HG03135 (cell line): Measurements from ENCODE around the gene TOP3A.

Experiments
- ATAC-seq: cut with Tn5 transposase; IDR thresholded peaks from one replicate; pipeline ENCODE4 v1.9.1; 2021; ENCODE audit warnings: mild to moderate bottlenecking, moderate library complexity; ENCODE audit not compliant: unreplicated experiment

Gene TOP3A

DNA sequence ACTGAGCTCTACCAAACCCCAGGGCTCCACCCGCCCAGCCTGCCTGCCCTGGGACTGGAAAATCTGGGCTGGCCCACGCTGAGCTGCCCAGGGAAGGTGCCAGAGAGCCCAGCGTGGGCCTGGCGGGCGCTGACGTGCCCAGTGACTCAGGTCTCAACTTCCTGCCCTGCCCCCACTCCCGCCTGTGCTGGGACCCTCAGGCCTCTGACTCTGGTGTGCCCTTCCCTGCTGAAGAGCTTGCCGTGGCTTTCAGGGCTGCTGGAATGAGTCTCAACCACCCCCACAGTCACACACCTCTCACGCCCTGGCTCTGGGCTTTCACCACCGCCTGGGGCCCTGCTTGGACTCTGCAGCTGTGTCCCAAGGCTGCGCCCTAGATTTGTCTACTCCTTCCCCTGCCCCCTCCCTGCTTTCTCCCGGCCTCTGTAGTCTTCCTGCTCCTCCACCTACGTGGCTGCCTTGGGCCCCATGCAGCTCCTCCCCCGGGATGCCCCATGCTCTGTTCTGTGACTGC, 79.0 kb downstream of the TOP3A start:
- ATAC-seq: no peak

DNA sequence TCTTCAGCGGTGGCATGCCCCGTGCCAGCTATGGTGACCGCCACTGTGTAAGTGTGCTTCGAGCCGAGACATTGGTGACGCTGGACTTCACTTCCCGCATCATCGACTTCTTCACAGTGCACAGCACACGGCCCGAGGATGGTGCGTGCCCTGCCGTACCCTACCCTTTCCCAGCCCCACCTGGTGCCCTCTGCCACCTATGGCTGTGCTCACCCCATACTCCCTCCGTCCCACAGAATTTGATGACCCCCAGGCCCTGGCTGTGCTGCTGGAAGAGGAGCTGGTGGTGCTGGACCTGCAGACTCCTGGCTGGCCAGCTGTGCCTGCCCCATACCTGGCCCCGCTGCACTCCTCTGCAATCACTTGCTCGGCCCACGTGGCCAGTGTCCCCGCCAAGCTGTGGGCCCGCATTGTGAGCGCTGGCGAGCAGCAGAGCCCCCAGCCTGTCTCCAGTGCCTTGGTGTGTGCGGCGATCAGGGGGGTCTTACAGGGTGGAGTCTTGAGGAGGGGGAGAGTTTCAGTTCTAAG, 79.9 kb downstream of the TOP3A start:
- ATAC-seq: no peak

DNA sequence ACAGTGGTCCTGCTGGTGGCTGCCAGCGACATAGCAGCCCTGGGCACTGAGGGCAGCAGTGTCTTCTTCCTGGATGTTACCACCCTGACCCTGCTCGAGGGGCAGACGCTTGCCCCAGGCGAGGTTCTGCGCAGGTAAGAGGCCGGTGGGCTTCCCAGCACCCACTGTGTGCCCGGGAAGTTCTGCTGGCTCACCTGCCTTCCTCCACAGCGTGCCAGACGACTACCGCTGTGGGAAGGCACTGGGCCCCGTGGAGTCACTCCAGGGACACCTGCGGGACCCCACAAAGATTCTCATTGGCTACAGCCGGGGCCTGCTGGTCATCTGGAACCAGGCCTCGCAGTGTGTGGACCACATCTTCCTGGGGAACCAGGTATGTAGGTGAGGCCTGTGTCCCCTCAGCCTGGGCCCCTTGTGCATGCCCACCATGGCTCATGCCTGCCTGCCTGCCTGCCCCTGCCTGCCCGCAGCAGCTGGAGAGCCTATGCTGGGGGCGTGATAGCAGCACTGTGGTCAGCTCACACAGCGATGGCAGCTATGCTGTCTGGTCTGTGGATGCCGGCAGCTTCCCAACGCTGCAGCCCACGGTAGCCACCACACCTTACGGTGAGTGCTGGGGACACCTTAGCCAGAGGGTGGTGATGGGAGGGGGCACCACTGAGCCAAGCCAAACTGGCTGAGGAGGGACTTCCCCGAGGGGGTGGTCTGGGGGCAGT, 80.8 kb downstream of the TOP3A start:
- no peak for ATAC-seq

DNA sequence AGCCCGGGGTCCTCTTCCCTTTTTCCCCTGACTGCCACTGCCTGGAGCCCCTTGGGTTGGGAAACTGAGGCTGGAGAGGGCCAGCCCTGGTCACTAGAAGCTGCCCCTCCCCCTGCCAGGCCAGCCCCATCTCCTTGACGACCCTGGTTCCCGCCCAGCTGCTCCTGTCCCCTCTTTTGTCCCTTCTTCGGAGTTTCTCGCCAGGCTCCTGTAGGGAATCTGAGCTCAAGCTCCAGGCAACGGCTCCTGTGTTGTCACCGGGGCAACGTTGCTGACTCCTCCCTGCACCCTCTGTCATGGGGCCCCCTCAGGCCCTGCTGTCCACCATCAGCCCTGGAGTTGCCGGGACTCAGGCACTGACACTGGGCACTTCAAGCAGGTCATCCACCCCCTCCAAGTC, 83.6 kb downstream of the TOP3A start:
- ATAC-seq: no peak

DNA sequence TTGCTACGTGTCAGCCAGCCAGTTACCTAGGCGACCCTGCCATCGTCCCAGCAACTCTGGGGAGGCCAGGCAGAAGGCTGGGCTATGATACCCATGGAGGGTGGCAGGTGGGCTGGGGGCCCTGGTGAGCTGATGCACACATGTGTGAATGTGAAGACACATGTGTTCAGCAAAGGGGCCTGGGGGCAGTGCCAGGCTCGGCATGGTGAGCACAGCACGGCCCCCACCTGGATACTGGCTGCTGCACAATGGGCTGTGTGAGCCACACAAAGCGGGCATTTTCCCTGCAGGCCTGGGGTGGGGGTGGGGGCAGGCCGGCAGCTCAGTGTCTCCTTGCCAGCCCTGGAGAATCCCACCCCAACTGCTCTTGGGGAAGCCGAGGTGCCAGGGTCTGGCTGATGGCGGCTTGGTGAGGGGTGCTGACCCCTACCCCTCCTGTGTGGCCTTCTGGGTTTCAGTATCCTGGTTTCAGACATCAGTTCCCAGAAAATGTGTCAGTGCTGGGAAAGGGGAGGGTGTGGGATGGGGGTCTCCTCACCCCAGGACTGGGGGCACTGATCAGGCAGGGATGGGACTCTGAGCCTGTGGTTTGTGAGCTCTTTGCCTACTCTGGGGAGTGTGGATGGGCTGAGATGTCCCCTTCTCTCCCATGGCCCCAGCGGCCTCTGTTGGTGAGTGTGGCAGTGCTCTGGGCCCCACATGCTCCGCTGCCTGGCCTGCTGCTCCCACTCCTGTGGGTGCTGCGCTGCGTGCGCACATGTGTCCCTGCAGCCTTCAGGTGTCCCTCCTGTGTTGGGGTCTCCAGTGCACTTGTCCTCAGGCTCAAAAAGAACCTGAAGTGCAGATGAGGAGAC, 84.3 kb downstream of the TOP3A start:
- ATAC-seq: no peak

DNA sequence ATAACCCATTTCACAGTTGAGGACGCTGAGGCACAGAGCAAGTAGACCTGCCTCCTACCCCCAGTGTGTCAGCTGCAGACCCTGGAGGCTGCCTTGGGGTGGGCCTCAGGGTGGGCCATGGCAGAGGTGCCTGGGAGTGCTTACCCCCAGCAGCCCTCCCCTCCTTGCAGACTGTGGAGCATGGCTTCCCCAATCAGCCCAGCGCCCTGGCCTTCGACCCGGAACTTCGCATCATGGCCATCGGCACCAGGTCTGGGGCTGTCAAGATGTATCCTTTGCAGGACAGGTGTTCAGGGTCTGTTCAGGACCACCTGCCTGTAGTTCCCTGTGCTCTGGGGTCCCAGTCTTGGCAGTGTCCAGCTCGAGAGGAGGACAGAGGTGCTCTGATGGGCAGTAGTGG, 85.0 kb downstream of the TOP3A start:
- ATAC-seq: no peak

DNA sequence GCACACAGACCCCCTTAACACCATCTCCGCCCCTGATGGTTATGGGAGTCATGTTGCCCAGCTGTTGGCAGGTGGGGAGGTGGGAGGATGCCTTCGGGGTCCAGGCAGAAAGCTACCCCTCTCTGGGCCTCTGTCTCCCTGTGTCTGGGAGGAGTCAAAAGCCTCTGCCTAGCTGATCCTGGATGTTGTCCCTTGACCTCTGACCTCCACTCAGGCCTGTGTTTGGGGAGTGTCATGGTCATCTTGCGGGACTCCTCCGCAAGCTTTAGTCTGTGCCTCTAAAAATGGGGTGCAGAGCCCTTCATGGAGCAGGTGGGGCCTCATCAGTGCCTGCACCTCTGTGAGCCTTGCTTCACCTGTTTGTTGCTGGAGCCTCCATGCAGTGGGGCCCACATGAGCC, 85.5 kb downstream of the TOP3A start:
- ATAC-seq: no peak

DNA sequence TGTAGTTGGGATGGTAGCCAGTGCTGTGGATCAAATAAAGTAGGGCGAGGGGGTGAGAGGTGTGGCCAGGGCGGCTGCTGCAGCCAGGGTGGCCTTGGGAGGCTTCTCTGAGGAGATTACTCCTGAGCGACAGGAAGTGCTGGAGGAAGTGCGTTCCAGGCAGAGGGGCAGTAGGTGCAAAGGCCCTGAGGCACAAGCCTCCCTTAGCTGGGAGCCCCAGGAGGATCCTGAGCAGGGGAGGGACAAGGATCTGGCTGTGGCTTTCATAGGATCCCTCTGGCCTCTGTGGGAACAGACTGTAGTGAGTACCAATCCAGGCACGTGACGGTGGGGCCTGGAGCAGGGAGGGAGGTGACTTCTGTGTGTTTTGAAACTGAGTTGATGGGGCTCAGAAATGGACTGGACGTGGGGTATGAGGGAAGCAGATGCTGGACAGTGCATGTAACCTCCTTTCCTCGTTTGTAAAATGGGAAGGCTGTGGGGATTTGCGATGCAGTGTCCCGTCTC, 86.6 kb downstream of the TOP3A start:
- ATAC-seq: no peak

DNA sequence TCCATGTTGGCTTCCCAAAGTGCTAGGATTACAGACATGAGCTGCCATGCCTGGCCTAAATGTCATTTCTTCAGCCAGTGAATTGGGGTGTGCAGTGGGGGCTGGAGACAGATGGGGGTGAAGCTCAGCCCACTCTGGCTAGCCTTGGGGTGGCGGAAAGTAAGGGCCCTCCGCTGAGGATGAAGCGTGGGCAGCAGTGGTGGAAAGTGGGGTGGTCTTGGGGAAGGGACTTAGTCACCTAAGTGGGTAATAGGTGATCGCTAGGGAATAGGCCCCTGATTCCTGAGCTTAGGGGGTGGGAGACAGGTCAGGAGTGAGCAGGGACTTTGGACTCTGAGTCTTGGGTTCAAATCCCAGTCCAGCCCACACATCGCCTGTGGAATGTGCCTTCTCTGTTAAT, 87.2 kb downstream of the TOP3A start:
- ATAC-seq: no peak

DNA sequence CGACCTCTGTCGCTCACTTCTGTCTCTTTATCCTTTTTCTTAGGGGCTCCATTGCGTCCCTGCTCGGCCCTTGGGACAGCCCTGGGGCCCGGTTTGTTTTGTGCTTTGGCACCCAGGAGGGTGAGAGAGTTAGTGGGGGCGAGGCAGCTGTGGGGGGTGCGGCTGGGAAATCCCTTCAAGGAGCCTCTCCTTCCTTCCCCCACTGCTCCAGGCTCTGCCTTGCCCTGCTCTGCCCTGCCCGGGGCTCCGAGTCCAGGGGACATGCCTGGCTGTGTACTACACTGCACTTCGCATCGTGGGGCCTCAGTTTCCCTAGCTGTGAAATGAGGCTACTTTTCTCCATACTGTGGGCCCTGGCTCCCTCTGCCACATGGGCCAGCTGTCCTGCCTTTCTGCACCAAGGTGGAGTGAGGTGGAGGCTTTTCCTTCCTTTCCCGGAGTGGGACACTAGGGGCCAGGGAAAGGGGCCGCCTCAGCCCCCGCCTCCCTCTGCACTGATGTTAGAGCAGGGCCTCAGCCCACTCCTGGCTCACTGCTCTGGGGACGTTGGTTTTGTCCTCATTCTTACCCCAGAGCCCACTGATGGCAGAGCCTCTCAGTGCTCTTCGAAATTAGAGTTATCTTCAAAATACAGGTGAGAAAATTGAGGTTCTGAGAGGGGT, 88.4 kb downstream of the TOP3A start:
- no peak for ATAC-seq

DNA sequence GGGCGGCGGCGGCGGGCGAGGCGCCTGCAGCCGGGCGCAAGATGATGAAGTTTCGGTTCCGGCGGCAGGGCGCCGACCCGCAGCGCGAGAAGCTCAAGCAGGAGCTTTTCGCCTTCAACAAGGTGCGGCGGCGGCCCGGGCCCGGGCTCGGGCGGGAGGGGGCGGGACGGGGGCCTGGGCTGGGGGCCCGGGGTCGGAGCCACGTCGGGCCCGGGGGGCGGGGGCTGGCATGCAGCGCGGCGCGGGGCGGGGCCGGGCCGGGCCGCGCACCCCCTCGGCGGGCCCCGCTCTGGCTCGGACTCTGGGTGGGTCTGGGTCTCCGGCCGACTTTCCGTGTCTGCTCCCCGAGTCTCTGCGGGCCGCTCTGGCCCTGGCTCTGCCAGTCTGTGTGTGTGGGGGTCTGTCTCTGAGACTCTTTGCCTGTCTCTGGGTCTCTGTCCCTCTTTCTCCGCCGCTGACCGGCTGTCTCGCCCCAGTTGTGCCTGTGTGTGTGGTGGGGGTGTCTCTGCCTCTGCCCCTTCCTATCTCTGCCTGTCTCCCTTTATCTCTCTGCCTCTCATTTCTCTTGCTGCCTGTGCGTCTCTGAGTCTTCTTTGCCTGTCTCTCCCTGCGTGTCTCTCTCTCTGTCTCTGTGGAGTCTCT, 89.0 kb downstream of the TOP3A start:
- peak; percentile 7 for ATAC-seq

DNA sequence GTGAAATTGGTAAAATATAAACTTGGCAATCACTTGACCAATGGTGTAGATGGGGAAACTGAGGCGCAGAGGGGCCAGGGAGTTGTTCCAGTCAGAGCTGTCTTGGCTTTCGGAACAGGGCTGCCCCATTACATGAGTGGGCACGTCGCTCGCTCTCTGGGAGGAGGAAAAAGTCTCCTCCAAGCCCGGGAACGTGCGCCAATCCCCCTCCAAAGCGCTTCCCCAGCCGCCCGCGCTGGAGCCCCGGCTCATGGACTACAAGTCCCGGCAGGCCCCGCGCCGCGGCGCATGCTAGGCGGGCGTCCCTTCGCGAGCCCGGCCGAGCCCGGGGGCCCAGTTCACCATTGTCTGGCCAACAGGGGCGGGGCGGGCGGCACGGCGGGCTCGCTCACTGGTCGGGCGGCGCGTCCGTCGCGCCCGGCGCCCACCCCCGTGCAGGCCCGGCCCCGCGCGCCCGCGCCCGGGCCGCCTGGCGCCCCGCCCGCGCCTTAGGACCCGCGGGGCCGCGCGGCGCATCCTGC, 89.6 kb downstream of the TOP3A start, which contains the start of gene LLGL1:
Gene LLGL1 (plus strand): TSS at position 515 of the 521 bp plus-strand sequence. CDS start 48 bp downstream, outside the sequence.
- peak; percentile 86 for ATAC-seq

DNA sequence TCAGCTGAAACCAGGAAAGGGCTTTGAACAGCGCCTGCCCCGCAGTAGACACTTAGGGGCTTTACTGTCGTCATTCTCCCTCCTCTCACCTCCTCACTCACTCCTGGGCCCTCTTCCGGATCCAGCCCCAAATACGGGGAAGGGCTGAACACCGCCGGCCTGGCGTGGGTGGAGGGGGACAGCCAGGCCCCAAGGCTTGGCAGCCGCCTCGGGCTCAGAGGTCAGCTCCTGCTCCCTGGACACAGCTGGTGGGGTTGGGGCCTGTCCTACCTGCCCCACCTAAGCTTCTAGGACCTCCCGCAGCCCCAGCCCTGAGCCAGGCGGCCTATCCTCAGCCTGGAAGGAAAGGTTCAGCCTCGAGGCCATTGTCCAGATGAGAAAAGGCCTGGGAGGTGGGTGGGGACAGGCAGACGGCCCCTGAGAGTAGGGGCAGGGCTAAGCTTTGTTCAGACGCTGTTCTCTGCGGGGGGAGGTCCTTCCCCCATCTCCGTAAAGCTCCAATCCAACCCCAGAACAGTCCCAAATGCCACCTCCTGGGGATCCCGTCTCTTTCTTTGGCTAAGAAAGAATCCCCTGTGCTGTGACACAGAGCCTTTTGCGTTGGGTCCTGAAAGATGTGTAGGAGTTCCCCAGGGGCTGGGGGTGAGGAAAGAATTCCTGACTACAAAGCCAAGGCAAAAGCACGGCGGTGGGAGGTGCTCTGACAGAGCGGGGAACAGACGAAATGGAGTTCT, 90.2 kb downstream of the TOP3A start:
- ATAC-seq: no peak

DNA sequence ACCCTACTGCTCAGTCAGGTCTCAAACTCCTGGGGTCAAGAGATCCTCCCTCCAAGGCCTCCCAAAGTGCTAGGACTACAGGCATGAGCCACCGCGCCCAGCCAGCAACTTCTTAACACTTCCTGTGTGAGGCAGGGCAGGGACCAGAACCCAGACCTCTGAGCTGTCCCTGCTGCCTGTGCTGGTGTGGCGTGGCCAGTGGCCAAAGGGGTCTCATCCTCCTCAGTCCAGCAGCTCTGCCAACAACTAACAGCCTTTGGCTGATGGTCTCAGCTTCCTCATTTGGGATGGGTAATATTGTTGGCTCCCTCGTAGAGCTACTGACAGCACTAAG, 90.8 kb downstream of the TOP3A start:
- no peak for ATAC-seq
